ENCODE measurements around the gene VAV1. TPM values are rescaled to one million over a fixed set of nuclear protein-coding genes. Genes with fewer than 3 reads are reported as not detected.
A peak's percentile ranks its signal among the peaks of the same experiment; 100 is the strongest.

The VAV1 gene
- total RNA-seq, 1 donor from 2014 or later: not detected

DNA sequence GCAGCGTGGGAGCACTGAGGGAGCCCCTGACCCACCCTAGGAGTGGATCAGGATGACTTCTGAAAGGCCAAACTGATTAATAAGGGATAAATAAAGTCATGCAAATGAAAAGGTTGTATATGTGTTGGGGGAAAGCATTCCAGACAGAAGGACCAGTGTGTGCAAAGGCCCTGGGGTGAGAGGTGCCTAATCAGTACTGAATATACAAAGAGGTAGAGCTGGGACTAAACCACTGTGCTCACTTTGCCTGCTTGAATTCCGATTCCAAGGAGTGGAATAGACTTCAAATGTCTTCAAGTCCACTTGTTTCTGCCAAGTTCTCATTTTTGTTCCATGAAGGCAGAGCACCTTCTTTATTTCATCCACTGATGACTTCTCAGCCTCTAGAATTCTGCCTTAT lies 82.2 kb downstream of the VAV1 start:
- H3K4me1 Mint-ChIP-seq (ENCODE audit: low read depth): peaks cover 5% of the 10 kb centered on the region
- DNase-seq (ENCODE audit: low spot score): no peak
- no peak overlapping the region for H3K4me3 Mint-ChIP-seq (ENCODE audit: unreplicated experiment)
- no peak overlapping the region for H3K27ac Mint-ChIP-seq (ENCODE audit: unreplicated experiment)
- H3K9me3 Mint-ChIP-seq (ENCODE audit: low read depth): peaks cover under 1% of the 10 kb centered on the region
- peaks cover 32% of the 10 kb centered on the region for H3K27me3 Mint-ChIP-seq (ENCODE audit: low read depth)
- no peak for TF ChIP-seq CTCF (IDR thresholded peaks at IDR 0.05)
- peaks cover 2% of the 10 kb centered on the region for H3K36me3 Mint-ChIP-seq (ENCODE audit: low read depth)

DNA sequence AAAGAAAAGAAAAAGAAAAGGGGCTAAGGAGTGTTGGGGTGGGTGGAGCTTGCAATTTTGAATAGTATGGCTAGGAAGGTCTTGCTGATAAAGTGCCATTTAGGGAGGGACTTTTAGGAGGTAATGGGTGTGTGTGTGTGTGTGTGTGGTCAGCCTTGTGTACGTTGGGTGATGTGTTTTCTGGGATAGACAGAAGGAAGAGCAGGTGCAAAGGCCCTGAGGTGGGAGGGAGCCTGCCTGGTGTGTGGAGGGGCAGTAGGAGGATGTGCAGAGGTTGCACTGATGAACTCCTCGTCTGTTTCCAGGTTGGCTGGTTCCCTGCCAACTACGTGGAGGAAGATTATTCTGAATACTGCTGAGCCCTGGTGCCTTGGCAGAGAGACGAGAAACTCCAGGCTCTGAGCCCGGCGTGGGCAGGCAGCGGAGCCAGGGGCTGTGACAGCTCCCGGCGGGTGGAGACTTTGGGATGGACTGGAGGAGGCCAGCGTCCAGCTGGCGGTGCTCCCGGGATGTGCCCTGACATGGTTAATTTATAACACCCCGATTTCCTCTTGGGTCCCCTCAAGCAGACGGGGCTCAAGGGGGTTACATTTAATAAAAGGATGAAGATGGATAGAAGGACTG lies 84.4 kb downstream of the VAV1 start:
- TF ChIP-seq CTCF (IDR thresholded peaks at IDR 0.05): no peak
- Mint-ChIP-seq H3K4me3 (ENCODE audit: unreplicated experiment) (no peak overlapping the region), H3K4me1 (ENCODE audit: low read depth) (no peaks in the 10 kb centered on the region), H3K27ac (ENCODE audit: unreplicated experiment) (no peak overlapping the region), H3K36me3 (ENCODE audit: low read depth) (peaks cover 2% of the 10 kb centered on the region), H3K27me3 (ENCODE audit: low read depth) (peaks cover 32% of the 10 kb centered on the region), H3K9me3 (ENCODE audit: low read depth) (no peaks in the 10 kb centered on the region)
- DNase-seq (ENCODE audit: low spot score): no peak

DNA sequence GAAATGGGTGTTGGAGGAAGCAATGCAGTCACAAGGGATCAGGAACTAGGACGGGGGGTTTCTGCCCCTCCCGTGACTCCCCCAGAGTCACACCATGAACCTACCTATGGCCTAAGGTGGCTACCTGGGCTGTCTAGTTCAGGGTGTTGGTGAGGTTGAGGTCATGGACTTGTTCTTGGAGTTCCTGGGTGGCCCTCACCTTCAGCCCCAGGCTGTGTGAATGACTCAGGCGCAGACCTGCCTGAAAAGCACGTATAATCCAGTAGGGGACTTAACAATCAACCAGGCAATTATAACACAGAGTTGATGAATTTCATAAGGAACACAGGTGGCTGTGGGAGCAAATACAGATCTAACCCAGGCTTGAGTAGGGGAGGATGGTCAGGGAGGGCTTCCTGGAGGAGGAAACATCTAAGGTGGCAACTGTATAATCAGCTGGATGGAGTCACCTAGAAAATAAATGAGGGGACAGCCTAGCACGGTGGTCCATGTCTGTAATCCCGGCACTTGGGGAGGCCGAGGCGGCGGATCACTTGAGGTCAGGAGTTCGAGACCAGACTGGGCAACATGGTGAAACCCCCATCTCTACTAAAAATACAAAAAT lies 89.3 kb downstream of the VAV1 start:
- TF ChIP-seq CTCF (IDR thresholded peaks at IDR 0.05): no peak
- Mint-ChIP-seq H3K27me3 (ENCODE audit: low read depth) (peaks cover 17% of the 10 kb centered on the region), H3K4me1 (ENCODE audit: low read depth) (peaks cover 5% of the 10 kb centered on the region), H3K36me3 (ENCODE audit: low read depth) (no peaks in the 10 kb centered on the region), H3K9me3 (ENCODE audit: low read depth) (no peaks in the 10 kb centered on the region), H3K27ac (ENCODE audit: unreplicated experiment) (no peak overlapping the region), H3K4me3 (ENCODE audit: unreplicated experiment) (no peak overlapping the region)
- no peak for DNase-seq (ENCODE audit: low spot score)

GRCh38 chr19:6862673-6863078 lies 90.2 kb downstream of the VAV1 start:
- H3K36me3 Mint-ChIP-seq (ENCODE audit: low read depth): no peaks in the 10 kb centered on the region

More at GRCh38 chr19:6862673-6863078, 90.2 kb downstream of the VAV1 start:
- Mint-ChIP-seq H3K27me3 (ENCODE audit: low read depth) (peaks cover 12% of the 10 kb centered on the region), H3K9me3 (ENCODE audit: low read depth) (no peaks in the 10 kb centered on the region), H3K27ac (ENCODE audit: unreplicated experiment) (peak overlapping the region; percentile 83), H3K4me3 (ENCODE audit: unreplicated experiment) (peak overlapping the region; percentile 68), H3K4me1 (ENCODE audit: low read depth) (peaks cover 5% of the 10 kb centered on the region)
- TF ChIP-seq CTCF (IDR thresholded peaks at IDR 0.05): peak; percentile 87
- no peak for DNase-seq (ENCODE audit: low spot score)

All from chondrocyte (in vitro differentiated cells).